GM12878 (cell line): ENCODE data around the gene ABCC4. TPM values are rescaled to one million over a fixed set of nuclear protein-coding genes. Genes with fewer than 3 reads are reported as not detected.

Source experiments
- CREM ChIP-seq: IDR thresholded peaks from 2 replicates; pipeline ENCODE4 v1.6.1; 2014; ENCODE audit warnings: antibody characterized with exemption, low read depth
- EZH2 ChIP-seq: IDR thresholded peaks from 2 replicates; pipeline ENCODE4 v1.6.1; 2012; ENCODE audit warnings: low read depth, mild to moderate bottlenecking, control low read depth, inconsistent platforms, low read length, borderline replicate concordance; ENCODE audit not compliant: control insufficient read depth
- JUND ChIP-seq: IDR thresholded peaks from 2 replicates; pipeline ENCODE4 v1.6.1; 2012; ENCODE audit warnings: low read depth, mild to moderate bottlenecking, low read length, improper control_type of control experiment, moderate library complexity
- MYB ChIP-seq: fragments of 150-350 bp; IDR thresholded peaks from 2 replicates; pipeline ENCODE4 v1.6.1; 2014; ENCODE audit warnings: mild to moderate bottlenecking, low read depth, low read length, borderline replicate concordance
- NFYB ChIP-seq: IDR thresholded peaks from 2 replicates; pipeline ENCODE4 v1.6.1; 2011; ENCODE audit warnings: low read depth, mild to moderate bottlenecking, low read length, improper control_type of control experiment, moderate library complexity; ENCODE audit not compliant: insufficient read depth
- NR2C1 ChIP-seq: fragments of 450-650 bp; IDR thresholded peaks from 2 replicates; pipeline ENCODE4 v1.6.1; 2017; ENCODE audit warnings: antibody characterized with exemption, mild to moderate bottlenecking, moderate library complexity
- TCF7 ChIP-seq: IDR thresholded peaks from 2 replicates; pipeline ENCODE4 v1.6.1; 2014; ENCODE audit warnings: antibody characterized with exemption, borderline replicate concordance
- polyA plus RNA-seq, 11 experiments: library from polyadenylated mRNA; depleted of rRNA in 4 of 11; unstranded in 6 of 11; stranded (reverse) in 5 of 11; fragments of >200 nt; fragmentation: Nextera tagmentation in 4 of 11; fragmentation: Illumina TruSeq in 1 of 11; extraction: Ambion mirVana in 4 of 11; extraction: Trizol in 1 of 11; gene quantifications; 1 replicate in 1 of 11; 2 replicates in 10 of 11; pipeline versions ENCODE4 v1.2.1 to v1.2.3, GENCODE V29; 2011 to 2016; ENCODE audit warnings: inconsistent platforms in 2 of 11, missing spikeins in 2 of 11, low read depth in 1 of 11
- total RNA-seq, 4 experiments: library from RNA; depleted of rRNA in 3 of 4; stranded (reverse); fragments of >200 nt in 3 of 4; fragmentation: Illumina TruSeq in 1 of 4; extraction: Trizol in 1 of 4; gene quantifications; 2 replicates each; pipeline versions ENCODE4 v1.2.1 to v1.2.3, GENCODE V29; 2013 to 2021
- TF ChIP-seq, protein P1 (sequence below): fragments of 450-650 bp; IDR thresholded peaks from 2 replicates; pipeline ENCODE4 v1.6.1; 2017; ENCODE audit warnings: borderline replicate concordance
- TF ChIP-seq, protein P2 (sequence below): fragments of 450-650 bp; IDR thresholded peaks from 2 replicates; pipeline ENCODE4 v1.6.1; 2018; ENCODE audit warnings: mild to moderate bottlenecking, low read depth, moderate library complexity; ENCODE audit not compliant: partially characterized antibody

Gene ABCC4
- total and polyA plus RNA-seq, 10 of the 15 experiments (the other 5 are each of a cell fraction or from before 2014, with no cell fraction given) = 7.2 to 44.4 (median 24.1) TPM

DNA sequence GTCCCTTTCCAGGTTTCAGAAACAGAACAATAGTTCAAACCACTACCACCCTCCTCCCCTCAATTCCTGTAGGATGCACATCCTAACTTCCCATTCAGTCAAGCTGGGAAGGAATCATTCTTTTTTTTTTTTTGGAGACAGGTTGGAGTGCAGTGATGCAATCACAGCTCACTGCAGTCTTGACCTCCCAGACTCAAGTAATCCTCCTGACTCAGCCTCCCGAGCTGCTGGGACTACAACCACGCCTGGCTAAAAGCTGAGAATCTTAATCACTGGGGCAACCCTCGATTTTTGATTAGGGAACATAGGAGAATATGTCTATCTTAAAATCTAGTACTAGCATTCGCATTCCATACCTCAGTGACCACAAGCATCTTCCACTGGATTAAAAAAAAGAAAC lies 146.2 kb downstream of the ABCC4 start (continued):
- TF ChIP-seq, protein P1, sequence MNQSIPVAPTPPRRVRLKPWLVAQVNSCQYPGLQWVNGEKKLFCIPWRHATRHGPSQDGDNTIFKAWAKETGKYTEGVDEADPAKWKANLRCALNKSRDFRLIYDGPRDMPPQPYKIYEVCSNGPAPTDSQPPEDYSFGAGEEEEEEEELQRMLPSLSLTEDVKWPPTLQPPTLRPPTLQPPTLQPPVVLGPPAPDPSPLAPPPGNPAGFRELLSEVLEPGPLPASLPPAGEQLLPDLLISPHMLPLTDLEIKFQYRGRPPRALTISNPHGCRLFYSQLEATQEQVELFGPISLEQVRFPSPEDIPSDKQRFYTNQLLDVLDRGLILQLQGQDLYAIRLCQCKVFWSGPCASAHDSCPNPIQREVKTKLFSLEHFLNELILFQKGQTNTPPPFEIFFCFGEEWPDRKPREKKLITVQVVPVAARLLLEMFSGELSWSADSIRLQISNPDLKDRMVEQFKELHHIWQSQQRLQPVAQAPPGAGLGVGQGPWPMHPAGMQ = no peak
- TF ChIP-seq CREM (no peak), EZH2 (no peak), TCF7 (no peak), NR2C1 (no peak), MYB (no peak), NFYB (no peak), JUND (no peak)
- TF ChIP-seq, protein P2, sequence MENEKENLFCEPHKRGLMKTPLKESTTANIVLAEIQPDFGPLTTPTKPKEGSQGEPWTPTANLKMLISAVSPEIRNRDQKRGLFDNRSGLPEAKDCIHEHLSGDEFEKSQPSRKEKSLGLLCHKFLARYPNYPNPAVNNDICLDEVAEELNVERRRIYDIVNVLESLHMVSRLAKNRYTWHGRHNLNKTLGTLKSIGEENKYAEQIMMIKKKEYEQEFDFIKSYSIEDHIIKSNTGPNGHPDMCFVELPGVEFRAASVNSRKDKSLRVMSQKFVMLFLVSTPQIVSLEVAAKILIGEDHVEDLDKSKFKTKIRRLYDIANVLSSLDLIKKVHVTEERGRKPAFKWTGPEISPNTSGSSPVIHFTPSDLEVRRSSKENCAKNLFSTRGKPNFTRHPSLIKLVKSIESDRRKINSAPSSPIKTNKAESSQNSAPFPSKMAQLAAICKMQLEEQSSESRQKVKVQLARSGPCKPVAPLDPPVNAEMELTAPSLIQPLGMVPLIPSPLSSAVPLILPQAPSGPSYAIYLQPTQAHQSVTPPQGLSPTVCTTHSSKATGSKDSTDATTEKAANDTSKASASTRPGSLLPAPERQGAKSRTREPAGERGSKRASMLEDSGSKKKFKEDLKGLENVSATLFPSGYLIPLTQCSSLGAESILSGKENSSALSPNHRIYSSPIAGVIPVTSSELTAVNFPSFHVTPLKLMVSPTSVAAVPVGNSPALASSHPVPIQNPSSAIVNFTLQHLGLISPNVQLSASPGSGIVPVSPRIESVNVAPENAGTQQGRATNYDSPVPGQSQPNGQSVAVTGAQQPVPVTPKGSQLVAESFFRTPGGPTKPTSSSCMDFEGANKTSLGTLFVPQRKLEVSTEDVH = no peak
